Activated gamma-delta T cell treated with anti-CD3 and anti-CD28 coated beads, Interleukin-2, amount 50 U/mL, for 16 hours (primary cell): Measurements from ENCODE around the gene CR1L.
"Not testable (repeated sequence)": the region's sequence is repeated elsewhere in the genome, so short reads cannot be mapped to it uniquely, and the experiment has no call there.

ENCODE experiments used
- DNase-seq: peaks from one replicate; pipeline ENCODE4 v3.0.0-alpha.2; 2020; ENCODE audit warnings: low read depth

CR1L gene

GRCh38 chr1:207682872-207683434 is 38.0 kb downstream of the CR1L start:
- DNase-seq = not testable (repeated sequence)

DNA sequence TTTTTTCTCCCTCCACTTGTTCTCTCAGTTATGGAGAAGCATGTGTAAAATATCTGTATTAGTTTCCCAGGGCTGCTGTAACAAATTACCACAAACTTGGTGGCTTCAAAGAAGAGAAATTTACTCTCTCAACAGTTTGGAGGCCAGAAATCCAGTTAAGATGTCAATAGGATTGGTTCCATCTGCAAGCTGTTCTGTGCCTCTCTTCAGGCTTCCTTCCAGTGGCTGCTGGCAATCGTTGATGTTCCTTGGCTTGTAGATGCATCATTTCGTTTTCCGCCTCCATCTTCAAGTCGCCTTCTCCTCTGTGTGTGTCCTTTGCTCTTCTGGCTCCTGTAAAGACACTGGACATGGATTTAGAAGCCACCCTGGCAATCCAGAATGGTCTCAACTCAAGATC is 45.6 kb downstream of the CR1L start:
- not testable (repeated sequence) for DNase-seq

DNA sequence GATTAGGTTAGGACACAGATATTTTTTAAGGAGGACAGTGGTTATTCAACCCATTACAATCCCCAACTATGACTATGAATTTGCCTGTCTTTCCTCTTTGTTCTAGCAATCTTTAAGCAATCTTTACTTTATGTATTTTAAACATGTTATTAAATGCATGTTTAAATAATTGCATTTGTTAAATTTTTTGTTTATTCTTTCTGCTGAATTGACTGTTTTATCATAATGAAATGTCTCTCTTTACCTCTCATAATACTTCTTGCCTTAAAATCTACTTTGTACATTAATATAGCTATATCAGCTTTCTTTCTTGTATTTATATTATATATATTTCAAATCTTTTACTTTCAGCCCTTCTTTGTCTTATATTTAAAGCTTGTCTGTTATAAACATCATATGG is 46.1 kb downstream of the CR1L start:
- DNase-seq = no peak

GRCh38 chr1:207691841-207692240 is 46.9 kb downstream of the CR1L start:
- DNase-seq = no peak

GRCh38 chr1:207692291-207692690 is 47.4 kb downstream of the CR1L start:
- not testable (repeated sequence) for DNase-seq

GRCh38 chr1:207695891-207696290 is 51.0 kb downstream of the CR1L start:
- DNase-seq = no peak

GRCh38 chr1:207698822-207699483 is 54.0 kb downstream of the CR1L start:
- no peak for DNase-seq

DNA sequence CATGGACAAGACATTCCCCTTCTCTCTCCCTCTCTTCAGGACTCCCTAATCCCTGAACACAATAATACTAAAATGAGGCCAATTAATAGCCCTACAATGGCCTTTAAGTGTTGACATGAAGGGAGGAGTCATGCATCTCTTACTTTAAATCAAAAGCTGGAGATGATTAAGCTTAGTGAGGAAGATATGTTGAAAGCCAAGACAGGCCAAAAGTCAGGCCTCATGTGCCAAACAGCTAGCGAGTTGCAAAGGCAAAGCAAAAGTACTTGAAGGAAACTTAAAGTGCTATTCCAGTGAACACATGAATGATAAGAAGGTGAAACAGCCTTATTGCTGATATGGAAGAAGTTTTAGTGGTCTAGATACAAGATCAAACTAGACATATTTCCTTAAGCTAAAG is 57.4 kb downstream of the CR1L start:
- no peak for DNase-seq

DNA sequence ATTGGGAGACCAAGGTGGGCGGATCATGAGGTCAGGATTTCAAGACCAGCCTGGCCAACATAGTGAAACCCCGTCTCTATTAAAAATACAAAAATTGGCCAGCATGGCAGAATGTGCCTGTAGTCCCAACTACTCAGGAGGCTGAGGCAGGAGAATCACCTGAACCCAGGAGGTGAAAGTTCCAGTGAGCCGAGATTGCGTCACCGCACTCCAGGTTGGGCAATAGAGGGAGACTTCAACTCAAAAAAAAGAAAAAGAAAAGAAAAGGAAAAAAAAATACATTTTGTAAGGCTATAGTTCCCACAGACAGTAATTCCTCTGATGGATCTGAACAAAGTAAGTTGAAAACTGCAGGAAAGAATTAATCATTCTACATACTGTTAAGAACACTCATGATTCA is 58.8 kb downstream of the CR1L start:
- no peak for DNase-seq

- DNase-seq = not testable (repeated sequence)
Measured at GRCh38 chr1:207708004-207708403, 63.1 kb downstream of the CR1L start.

DNA sequence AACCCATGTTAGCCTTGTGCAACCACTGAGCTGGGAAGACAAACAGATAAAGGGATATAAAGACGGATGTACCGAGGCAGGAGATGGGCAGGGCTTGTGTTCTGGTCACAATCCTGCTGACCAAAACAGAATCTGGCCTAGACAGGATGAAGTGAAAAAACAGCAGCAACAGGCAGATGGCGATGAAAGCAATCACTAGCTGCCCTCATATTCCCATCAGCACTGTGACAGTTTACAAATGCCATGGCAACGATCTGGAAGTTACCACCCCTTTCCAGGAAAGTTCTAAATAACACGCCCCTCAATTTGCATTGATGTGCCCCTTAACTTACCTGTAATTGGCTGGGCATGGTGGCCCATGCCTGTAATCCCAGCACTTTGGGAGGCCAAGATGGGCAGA is 66.4 kb downstream of the CR1L start:
- DNase-seq = no peak

DNA sequence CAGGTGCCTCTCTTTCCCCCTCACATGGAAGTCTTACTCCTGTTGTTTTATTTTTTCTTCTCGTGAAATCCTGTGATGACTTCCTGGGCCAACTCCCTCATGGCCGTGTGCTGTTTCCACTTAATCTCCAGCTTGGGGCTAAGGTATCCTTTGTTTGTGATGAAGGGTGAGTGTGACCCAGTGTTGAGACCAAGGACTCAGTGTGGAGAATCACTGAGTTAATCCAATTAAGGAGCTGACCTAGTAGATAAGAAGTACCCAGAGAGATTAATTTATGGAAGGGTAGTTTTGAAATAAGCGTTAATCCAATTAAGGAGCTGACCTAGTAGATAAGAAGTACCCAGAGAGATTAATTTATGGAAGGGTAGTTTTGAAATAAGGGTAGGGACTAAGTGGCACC is 67.8 kb downstream of the CR1L start:
- not testable (repeated sequence) for DNase-seq

- no peak for DNase-seq
Measured at GRCh38 chr1:207713529-207713928, 68.6 kb downstream of the CR1L start.

DNA sequence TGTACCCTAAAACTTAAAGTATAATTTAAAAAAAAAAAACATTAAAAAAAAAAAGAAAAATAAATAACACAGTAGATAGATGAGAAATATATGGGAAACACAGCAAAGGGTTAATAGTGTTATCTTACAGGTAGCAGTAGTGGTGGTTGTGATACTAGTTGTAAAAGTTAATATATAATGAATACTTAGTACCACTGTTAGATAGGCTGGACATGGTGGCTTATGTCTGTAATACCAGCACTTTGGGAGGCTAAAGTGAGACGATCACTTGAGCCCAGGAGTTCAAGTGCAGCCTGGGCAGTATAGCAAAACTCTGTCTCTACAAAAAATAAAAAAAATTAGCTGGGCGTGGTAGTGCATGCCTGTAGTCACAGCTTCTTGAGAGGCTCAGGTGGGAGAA is 74.3 kb downstream of the CR1L start:
- DNase-seq = no peak

DNA sequence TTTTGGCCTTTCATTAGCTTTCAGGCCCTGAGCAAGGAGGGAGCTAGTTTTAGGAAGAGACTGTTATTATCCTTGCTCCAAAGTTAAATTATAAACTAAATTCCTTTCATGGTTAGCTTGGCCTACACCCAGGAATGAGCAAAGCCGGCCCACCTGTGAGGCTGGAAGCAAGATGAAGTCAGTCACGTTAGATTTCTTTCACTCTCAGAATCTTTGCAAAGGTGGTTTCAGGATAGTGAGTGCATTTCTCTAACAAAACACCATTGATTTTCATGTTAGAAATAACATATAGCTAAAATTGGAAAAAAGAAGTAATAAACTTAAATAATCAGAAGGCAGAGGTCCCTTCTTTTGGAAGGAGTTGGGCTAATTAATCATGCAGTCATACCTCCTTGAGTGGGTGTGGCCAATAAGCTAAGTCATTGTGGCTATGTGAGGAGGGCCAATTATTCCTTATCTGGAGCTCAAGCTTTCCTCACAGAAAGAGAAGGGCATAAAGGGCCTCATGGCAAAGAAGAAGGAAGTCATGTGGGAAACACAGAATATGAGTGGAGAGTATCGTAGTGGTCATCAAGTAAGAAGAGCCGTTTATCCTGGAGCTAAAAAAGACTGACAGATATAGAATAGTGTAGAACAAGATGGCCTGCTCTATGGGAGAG is 83.4 kb downstream of the CR1L start:
- DNase-seq = not testable (repeated sequence)

DNA sequence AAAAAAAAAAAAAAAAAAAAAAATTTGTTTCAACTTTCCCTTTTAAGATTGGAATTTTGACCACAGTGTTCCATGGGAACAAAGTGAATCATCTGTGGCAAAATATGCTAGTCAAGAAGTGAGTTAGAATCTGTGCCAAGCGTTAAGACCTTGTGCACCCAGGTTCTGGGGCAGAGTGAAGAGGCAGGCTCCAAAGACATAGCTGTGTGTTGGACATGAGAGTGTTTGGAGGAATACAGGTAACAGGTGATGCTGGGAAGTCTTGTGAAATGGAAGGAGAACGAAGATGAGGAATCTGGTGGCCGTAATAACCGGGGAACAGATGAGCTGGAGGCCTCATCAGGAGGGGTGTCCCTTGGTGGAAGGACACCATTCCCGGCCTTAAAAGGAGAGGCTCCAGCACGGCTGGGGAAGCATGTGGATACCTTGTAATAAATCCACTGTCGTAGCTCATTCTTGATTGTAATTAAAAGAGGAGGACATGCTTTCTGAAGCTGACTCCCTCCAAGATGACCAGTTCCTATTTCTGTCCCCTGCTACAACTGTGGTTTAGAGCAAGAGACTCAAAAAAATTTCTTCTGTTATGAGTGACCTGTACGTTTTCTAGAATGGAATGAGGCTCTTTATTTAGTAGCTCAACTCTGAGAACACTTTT is 92.7 kb downstream of the CR1L start:
- DNase-seq = not testable (repeated sequence)

DNA sequence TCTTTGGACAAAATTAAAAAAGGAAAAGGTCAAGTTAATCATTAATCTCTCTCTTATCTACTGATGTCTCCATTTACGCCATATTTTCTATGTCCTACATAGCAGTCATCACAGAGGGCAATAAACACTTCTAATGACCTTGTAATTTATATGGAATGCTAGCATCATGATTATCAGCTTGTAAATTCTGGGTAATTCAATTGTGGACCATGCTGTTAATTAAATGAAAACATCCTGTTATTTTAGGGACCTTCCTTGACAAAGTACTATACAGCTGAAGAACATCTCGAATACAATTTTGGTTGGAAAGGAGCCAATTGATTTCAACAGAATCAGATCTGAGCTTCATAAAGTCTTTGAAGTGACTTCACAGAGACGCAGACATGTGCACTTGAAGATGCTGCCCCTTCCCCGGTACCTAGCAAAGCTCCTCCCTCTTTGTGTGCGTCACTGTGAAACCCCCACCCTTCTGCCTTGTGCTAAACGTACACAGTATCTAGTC is 93.3 kb downstream of the CR1L start:
- DNase-seq = not testable (repeated sequence)

GRCh38 chr1:207740207-207740606 is 95.3 kb downstream of the CR1L start:
- no peak for DNase-seq

DNA sequence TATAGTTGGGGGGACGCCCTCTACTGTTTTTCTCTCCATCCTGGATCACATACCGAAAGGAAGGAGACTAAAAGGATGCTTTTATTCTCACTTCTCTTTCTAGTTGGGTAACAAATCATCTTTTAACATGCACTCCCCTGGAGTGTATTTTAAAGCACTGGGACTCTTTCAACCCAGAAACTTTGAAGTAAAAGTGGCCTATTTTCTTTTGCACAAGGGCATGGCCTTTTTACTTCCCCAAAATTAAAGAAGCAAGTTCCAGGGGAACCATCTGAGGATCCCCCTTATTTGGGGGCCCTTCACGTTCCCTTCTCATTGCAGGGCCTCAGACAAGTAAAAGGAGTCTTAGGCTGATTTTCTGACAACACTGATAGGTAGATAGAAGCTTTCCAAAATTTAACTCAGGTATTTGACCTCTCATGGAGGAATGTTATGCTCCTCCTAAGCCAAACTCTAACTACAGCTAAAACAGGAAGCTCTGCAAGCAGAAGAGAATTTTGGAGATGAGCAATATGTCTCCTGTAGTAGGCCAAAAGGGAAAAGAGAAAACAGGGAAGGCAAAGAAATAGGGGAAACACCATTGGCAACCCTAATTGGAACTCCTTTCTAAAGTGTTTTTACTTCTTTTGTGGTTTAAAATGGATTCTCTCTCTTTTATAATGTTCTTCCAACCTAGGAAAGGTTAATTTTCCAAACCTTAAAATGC is 98.1 kb downstream of the CR1L start:
- DNase-seq = no peak

GRCh38 chr1:207744000-207744534 is 99.1 kb downstream of the CR1L start:
- DNase-seq = no peak

GRCh38 chr1:207745285-207745684 is 100.4 kb downstream of the CR1L start:
- no peak for DNase-seq
